Inflammatory macrophage treated with lipopolysaccharide for 4 hours (primary cell): Measurements from ENCODE around the gene RERG.

ENCODE experiments used
- DNase-seq: peaks from one replicate; pipeline ENCODE4 v3.0.0-alpha.2; 2020

RERG gene

DNA sequence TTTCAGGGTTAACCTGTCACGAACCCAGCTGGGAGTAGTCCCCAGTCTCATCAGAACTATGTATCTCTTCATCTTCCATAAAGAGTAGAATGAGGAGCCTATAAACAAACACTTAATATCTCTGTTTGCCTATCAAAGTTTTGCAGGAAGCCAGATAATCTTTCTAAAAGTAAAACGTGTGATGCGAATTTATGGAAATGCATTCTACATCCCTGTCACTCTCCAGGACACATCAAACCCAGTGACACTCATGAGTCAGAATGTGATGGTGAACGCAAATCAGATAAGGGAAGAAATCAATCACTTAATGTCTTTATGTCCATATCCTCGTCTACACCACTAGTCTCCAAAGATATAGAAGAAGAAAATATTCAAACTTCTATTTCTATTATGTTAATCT lies 37.4 kb downstream of the RERG start:
- no peak for DNase-seq

DNA sequence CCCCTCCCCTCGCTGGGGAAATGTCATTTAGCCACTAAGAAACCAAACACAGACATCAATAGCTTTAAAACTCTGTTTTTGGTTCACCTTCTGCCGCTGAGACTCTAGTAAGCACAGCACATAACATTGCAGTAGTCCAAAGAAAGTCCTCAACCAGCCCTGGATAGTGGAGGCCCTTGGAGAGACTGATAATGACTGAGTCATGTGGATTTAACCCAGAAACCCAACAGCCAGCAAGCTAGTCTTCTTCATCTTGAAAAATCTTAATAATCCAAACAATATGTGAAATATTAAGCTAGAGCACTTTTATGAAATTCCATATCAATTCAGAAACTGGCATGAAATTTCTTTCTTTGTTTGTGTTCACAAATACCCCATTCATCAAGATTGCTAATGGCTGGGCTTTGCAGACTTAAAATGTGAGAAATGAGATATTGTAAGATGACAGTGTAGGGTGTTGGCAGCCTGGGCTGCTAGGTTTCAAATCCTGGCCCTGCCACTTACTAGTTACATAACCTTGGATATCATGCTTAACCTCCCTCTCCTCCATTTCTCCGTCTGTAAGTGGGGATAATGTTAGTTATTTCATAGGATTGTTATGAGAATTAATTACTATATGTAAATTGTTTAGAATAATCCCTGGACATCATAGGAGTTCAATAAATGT lies 40.1 kb downstream of the RERG start:
- DNase-seq: no peak

DNA sequence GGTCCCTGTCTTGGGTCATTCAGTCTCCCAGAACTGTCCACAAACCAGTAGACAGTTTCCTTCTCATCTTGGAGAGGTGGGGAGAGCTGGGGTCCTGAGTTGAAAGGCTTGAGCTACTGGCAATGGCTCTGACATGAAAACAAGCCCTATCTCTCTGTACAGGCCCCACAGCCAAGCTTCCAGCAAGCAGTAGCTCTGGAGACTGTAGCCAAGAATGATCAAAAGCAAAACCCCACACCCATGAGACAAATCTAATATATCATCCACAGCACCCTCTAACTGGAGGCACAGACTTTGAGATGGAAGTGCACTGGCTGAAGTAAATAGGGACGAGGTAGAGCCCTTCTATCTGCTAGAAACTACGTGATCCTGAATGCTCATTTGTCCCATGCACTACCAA lies 40.9 kb downstream of the RERG start:
- DNase-seq: no peak

DNA sequence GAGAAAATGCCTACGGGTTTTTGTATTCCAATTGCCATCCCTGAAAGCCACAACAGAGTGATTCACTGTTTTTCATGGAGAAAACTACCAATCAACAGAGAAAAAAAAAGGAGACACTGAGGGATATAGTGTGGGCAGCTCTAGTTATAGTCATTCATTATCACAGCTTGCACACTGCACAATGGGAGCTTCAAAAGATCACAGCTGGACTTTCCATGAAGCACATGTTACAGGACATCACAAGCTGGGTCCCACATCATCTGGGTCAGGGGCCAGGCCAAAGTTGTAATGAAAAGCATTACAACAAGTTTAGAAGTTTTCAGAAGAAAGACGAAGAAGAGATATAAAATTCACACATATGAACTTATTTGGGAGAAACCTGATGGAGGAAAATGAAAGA lies 41.5 kb downstream of the RERG start:
- no peak for DNase-seq

DNA sequence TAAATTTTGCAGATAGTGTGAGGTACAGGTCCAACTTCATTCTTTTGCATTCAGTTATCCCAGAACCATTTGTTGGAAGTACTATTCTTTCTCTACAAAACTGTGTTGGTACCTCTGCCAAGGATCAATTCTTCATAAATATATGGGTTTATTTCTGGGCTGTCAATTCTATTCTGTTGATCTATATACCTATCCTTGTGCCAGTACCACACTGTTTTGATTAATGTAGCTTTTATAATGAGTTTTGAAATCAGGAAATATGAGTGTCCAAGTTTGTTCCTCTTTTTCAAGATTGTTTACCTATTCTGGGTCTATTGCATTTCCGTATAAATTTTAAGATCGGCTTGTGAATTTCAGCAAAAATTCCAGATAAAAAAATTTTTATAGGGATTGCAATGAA lies 48.1 kb downstream of the RERG start:
- no peak for DNase-seq

DNA sequence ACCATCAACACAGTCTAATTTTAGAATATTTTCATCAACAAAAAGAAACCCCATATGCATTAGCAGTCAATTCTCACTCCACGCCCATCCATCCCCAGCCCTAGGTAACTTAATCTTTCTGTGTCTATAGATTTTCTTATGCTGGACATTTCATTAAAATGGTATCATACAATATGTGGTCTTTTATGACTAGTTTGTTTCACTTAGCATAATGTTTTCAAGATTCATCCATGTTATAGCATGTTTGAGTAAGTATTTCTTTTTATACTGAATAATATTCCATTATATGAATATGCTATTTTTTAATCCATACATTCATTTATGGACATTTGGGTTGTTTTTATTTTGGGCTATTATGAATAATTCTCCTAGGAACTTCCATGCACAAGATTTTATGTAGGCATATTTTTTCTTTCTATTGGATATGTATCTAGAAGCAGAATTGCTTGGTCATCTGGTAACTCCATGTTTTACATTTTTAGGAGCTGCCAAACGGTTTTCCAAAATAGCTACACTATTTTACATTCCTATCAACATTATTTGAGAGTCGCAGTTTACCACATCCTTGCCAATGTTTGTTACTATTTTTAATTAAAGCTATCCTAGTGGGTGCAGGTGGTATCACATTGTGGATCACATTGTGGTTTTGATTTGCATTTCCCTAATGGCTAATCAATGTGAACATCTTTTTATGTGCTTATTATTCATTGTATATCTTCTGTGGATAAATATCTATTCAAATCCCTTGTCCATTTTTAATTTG lies 49.0 kb downstream of the RERG start:
- DNase-seq: no peak

GRCh38 chr12:15171012-15171655 lies 50.1 kb downstream of the RERG start:
- DNase-seq: no peak

- no peak for DNase-seq
Measured at GRCh38 chr12:15168026-15168678, 53.1 kb downstream of the RERG start.

GRCh38 chr12:15165012-15165659 lies 56.1 kb downstream of the RERG start:
- no peak for DNase-seq

DNA sequence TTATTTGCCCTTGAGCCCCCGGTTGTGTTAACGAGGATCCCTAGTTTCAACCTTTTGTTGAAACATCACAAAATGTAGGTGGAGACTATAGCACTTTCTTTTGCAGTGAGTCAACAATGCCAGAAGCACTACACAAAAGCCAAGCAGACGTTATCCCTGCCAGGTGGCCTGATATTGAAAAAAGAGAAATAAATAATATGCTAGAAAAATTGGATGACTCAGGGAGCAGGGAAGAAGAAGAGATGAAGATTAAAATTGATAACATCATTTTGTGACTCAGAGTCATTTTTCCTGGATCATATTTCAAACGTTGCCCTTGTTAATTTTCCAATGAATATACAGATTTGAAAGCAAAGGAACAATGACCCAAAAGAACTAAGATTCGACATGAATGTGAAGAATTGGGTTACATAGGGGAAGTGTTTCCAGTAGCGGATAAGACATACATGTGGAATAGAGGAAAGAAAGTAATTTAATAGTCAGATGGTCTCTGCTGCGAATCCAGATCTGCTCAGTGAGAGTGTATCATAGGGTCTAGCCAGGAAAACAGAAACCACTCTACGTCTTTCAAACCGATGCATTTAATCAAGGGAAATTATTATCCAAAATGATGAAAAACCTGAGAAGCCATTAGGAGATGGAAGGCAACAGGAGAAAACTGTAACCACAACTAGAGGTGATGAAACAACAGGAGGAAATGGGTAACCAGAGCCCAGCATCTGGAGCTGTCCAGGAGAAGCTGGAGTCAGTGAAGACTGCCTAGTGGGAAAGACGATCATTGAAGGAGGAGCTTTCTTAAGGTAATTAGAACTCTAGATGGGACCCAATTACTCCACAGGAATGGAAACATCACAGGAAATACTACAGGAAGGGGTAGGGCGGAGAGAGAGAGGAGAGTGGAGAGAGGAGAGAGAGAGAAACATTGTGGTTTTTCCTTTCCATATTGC lies 57.9 kb downstream of the RERG start:
- DNase-seq: no peak

DNA sequence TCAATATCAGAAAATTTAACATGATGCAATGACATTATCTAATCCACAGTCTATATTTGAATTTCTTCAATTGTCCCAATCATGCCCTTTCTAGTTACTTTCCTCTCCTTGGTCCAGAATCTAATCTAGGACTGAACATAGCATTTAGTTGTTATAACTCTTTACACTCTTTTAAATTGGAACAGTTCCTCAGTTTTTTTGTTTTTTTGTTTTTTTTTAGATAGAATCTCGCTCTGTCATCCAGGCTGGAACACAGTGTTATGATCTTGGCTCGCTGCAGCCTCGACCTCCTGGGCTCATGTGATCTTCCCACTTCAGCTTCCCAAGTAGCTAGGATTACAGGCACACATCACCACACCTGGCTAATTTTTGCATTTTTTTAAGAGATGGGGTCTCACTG lies 63.1 kb downstream of the RERG start:
- no peak for DNase-seq

- no peak for DNase-seq
Measured at GRCh38 chr12:15157269-15157671, 63.9 kb downstream of the RERG start.

GRCh38 chr12:15155271-15155670 lies 65.9 kb downstream of the RERG start:
- no peak for DNase-seq

DNA sequence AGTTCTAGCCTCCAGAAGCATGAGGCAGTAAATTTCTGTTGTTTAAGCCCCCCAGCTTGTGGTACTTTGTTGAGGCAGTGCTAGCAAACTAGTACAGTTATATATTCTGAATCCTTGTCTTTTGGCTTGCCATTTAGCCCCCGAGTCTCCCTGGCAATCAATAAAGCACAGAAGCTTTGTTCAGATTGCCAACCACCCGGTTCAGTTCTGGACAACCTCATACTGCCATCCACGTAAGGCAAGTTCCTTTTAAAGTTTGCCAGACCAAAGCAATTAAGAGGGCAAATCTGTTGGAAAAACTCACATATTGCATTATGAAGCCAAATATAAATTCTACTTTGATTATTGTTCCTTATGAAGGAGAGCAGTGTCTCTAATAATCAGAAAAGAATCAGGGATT lies 67.1 kb downstream of the RERG start:
- DNase-seq: no peak

DNA sequence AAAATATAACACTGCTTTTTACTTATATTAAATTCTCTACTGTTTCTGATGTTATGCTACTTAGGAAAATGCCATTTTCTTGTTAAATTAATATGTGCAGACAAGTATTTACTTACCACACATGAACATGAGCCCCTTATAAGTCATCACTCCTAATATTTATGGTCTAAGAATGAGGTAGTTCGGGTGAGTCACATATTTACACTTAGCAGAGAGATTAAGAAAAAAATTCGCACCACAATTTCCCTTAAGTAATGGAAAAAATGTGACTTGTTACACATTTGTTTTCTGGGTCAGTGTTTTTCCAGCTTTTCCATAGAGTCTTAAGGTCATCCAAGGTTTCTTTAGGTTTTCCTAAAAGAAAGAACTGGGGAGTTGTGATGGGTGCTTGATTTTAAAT lies 68.3 kb downstream of the RERG start:
- peak; percentile 12 for DNase-seq

DNA sequence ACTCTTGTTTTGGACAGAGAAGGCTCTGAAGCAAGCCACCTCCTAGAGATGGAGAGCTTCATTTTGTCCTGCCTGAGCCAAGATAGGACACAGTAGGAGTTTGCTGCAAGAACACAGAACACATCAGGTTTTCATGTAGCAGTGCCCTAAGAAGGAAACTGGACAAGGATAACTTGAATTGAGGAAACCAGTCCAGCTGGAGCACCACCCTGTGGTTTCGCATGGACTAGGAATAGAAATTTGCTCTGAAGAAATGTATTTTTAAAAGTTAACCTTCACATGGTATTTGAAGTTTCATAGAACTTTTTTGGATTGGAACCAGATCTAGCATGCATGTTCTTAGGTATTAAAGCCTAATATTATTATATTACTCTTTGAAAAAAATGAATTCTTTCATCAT lies 68.8 kb downstream of the RERG start:
- no peak for DNase-seq

DNA sequence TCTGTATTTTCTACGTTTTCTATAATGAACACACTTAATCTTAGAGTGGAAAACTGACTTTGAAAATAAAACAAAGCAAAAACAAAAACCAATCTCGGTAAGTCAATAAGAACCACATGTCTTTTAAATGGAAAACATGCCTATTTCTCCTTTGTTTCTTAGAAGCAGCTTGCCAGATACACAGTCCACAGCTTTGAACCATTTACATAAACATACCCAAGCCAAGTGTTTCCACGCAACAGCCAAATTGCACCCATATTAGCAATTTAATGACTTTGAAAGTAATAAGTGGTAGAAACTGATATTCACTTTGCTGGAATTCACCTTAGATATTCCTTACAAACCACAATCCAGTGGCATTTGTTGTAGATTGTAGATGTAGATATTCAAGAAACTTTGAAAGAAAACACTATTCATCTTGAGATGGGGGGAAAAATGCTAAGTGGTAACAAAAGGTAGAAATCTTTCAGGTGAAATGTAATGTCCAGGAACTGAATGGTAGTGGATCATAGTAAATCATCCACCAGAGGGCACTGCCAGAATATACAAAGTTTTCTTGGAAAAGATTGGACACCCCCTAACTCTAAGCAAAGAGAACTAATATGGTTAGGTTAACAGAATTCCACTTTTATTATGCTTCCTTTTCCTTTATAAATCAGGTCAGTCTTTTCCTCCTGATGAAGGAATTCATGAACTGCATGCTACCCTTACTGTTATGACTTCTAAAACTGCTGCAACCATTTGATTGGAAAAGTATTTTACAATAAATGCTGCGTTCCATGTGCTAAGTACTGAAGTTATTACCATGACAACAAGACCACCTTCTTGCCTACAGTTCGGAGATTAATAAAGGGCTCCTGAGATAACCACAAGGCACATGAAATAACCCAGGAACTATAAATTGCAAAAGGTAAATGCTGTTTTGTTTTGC lies 69.8 kb downstream of the RERG start:
- DNase-seq: no peak

DNA sequence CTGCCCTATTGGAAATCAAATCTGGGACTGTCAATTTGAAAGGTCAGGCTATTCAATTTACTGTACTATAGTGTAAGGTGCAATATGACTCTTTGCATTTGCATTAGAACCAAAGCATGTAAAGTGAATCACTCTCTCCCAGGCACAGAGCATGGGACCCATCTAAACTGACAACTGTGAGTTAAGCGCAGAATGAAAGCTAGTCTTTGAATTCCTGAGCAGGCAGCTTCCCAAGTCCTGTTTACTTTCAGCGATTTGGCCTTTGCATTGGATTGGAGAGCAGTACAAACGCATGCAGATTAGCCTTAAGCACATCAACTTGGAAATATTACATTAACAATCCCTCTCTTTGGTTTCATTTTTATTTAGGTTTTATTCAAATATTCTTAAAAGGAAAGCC lies 74.6 kb downstream of the RERG start:
- no peak for DNase-seq

DNA sequence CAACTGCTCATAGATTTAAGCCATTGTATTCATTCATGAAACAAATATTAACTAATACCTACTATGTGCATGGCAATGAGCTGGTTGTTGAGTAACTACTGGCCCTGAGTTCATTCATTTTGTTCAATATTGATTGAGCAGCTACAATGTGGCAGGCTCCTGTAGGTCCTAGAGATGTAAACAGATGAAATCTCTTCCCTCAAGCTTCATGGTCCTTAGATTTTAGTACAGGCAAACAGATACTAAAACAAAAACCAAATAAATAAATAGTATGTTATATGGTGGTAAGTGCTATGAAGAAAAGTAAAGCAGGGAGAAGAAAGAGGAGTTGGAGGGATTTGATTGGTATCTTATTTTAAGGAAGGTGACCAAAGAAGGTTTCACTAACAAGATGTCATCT lies 77.8 kb downstream of the RERG start:
- DNase-seq: no peak

DNA sequence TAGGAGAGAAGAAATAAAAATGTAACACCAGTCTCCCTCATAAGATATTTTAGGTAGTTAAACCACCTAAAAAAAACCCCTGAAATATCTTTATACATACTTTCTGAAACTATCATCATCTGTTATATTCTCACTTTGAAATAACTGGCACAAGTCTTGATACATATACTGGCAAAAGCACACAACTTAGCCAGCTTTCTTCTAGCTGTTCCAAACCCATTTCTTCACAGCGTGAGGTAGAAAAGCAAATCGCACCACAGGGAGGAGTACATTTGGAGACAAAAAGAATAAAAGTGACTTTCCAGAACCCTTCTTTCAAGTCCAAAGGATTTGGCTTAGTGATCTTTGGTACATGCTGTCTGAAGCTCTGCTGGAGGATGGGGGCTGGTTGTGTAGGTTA lies 78.5 kb downstream of the RERG start:
- DNase-seq: no peak

DNA sequence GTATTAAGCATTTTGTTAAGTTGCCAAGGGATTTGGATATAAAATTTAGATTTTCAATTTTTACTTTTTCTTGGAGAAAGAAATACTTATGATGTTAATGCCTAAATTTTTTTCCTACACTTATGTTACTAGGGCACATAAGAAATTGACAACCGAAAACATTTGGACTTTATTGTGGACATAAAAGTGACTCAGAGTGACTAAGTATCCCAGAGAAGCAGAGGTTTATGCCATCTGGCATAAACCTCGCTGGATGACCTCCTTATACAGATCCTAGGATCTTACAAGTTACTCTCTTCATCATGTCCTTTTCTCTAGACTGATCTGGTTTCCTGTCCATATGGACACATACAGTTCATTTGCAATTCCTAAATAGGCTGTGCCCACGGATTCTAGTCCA lies 89.8 kb downstream of the RERG start:
- DNase-seq: no peak
